PC-9 (cell line): Measurements from ENCODE around the gene CSNK2A1. TPM values are rescaled to one million over a fixed set of nuclear protein-coding genes. Genes with fewer than 3 reads are reported as not detected.

ENCODE experiments used
- BruUV-seq: library from RNA; stranded (reverse); fragments of 400-500 nt; replicated peaks from 2 replicates; lab custom pipeline; 2021; lab: Mats Ljungman, UMichigan
- CTCF ChIA-PET: fragments of 300-600 bp; sonication (Branson Sonifier 250); formaldehyde crosslinking; loops from one replicate; lab custom pipeline; 2022; ENCODE audit warnings: antibody characterized with exemption; lab: Charles Lee
- POLR2A ChIA-PET: fragments of 300-600 bp; sonication (Branson Sonifier 250); formaldehyde crosslinking; loops from one replicate; lab custom pipeline; 2022; ENCODE audit warnings: antibody characterized with exemption; ENCODE audit not compliant: unreplicated experiment; lab: Charles Lee
- DNase-seq, 2 experiments: peaks; one replicate each; pipeline versions ENCODE4 v3.0.0 to v3.0.0-alpha.2; 2015 to 2022; ENCODE audit warnings: mixed read lengths in 1 of 2
- H2AFZ ChIP-seq: fragments of 200-600 bp; sonication (generic); 2 replicates; pipeline ENCODE4 v1.8.1; 2017; ENCODE audit warnings: antibody characterized with exemption
- H3F3A ChIP-seq: fragments of 200-600 bp; sonication (generic); 2 replicates; pipeline ENCODE4 v1.8.1; 2017; ENCODE audit warnings: antibody characterized with exemption, mild to moderate bottlenecking, low read depth; ENCODE audit not compliant: insufficient read depth
- H3K27ac ChIP-seq: fragments of 200-600 bp; sonication (generic); 2 replicates; pipeline ENCODE4 v1.6.1; 2016; ENCODE audit warnings: mixed run types
- H3K27me3 ChIP-seq: fragments of 200-600 bp; sonication (generic); 2 replicates; pipeline ENCODE4 v1.6.1; 2016; ENCODE audit warnings: low read depth, mixed run types; ENCODE audit not compliant: insufficient read depth
- H3K36me3 ChIP-seq: fragments of 200-600 bp; sonication (generic); 2 replicates; pipeline ENCODE4 v1.6.1; 2016; ENCODE audit warnings: low read depth, mixed run types
- H3K4me1 ChIP-seq: fragments of 200-600 bp; sonication (generic); replicated peaks from 2 replicates; pipeline ENCODE4 v1.6.1; 2016; ENCODE audit warnings: mixed run types; ENCODE audit not compliant: insufficient read depth
- H3K4me2 ChIP-seq: fragments of 200-600 bp; sonication (generic); 2 replicates; pipeline ENCODE4 v1.6.1; 2017; ENCODE audit warnings: mixed run types
- H3K4me3 ChIP-seq: fragments of 200-600 bp; sonication (generic); 2 replicates; pipeline ENCODE4 v1.6.1; 2016; ENCODE audit warnings: mixed run types
- H3K79me2 ChIP-seq: fragments of 200-600 bp; sonication (generic); 2 replicates; pipeline ENCODE4 v1.6.1; 2017; ENCODE audit warnings: low read depth, mixed run types
- H3K9me2 ChIP-seq: fragments of 200-600 bp; sonication (generic); 2 replicates; pipeline ENCODE4 v1.8.1; 2017; ENCODE audit warnings: mild to moderate bottlenecking; ENCODE audit not compliant: insufficient read depth
- H3K9me3 ChIP-seq: fragments of 200-600 bp; sonication (generic); 2 replicates; pipeline ENCODE4 v1.8.1; 2016; ENCODE audit warnings: low read depth; ENCODE audit not compliant: insufficient read depth
- H4K20me1 ChIP-seq: fragments of 200-600 bp; sonication (generic); 2 replicates; pipeline ENCODE4 v1.8.1; 2017; ENCODE audit not compliant: insufficient read depth
- EZH2 ChIP-seq: fragments of 200-600 bp; sonication (generic); IDR thresholded peaks from 2 replicates; pipeline ENCODE4 v1.8.0; 2017; ENCODE audit warnings: antibody characterized with exemption, low read depth
- intact Hi-C: fragments of 100-400 bp; cut with micrococcal nuclease; formaldehyde crosslinking; loops from one replicate; pipeline ENCODE4 v1.10.0; 2022; ENCODE audit not compliant: unreplicated experiment
- total RNA-seq: library from RNA; stranded (reverse); gene quantifications from 2 replicates; pipeline ENCODE4 v1.2.3, GENCODE V29; 2021
- TF ChIP-seq, protein P1 (sequence below): fragments of 200-600 bp; sonication (generic); conservative IDR thresholded peaks from 2 replicates; pipeline ENCODE4 v1.6.1; 2017; ENCODE audit warnings: mixed run types, antibody characterized with exemption, mild to moderate bottlenecking, moderate library complexity

CSNK2A1 gene
- total RNA-seq, 1 experiment from 2014 or later, result 222 TPM

DNA sequence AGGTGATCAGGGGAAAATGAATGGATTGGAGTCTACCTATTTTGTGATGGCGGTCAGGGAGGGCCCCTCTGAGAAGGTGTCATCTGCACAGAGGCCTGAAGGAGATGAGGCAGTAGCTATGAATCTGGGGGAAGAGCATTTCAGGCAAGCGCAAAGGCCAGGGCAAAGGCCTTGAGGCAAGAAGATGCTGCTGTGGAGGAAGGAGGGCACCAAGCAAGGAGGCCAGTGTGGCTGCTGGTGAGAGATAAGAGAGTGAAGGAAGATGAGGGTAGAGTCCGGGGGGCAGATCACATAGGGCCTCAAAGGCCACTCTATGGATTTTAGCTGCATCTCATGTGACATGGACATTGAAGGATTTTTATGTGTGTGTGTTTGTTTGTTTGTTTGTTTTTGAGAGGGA lies 20.6 kb upstream of the CSNK2A1 start:
- H4K20me1 ChIP-seq, result no peaks in the 10 kb centered on the region
- no peaks in the 10 kb centered on the region for H3K27me3 ChIP-seq
- POLR2A ChIA-PET, result no interaction called here
- H3K4me3 ChIP-seq, result no peak overlapping the region
- no peaks in the 10 kb centered on the region for H3K9me3 ChIP-seq
- no peak overlapping the region for H3K27ac ChIP-seq
- no TSS peak for BruUV-seq
- H2AFZ ChIP-seq, result no peak overlapping the region
- DNase-seq, result no peak
- H3K9me2 ChIP-seq, result no peaks in the 10 kb centered on the region
- no peaks in the 10 kb centered on the region for H3K79me2 ChIP-seq
- TF ChIP-seq, protein P1, sequence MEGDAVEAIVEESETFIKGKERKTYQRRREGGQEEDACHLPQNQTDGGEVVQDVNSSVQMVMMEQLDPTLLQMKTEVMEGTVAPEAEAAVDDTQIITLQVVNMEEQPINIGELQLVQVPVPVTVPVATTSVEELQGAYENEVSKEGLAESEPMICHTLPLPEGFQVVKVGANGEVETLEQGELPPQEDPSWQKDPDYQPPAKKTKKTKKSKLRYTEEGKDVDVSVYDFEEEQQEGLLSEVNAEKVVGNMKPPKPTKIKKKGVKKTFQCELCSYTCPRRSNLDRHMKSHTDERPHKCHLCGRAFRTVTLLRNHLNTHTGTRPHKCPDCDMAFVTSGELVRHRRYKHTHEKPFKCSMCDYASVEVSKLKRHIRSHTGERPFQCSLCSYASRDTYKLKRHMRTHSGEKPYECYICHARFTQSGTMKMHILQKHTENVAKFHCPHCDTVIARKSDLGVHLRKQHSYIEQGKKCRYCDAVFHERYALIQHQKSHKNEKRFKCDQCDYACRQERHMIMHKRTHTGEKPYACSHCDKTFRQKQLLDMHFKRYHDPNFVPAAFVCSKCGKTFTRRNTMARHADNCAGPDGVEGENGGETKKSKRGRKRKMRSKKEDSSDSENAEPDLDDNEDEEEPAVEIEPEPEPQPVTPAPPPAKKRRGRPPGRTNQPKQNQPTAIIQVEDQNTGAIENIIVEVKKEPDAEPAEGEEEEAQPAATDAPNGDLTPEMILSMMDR, result no peak
- TF ChIP-seq EZH2, result no peak
- H3K4me2 ChIP-seq, result no peak overlapping the region
- H3F3A ChIP-seq, result no peaks in the 10 kb centered on the region
- no peaks in the 10 kb centered on the region for H3K4me1 ChIP-seq
- intact Hi-C loops, result loop anchor here (5.0 kb wide), 1 partner anchor 103 kb away; no protein-coding TSS in a partner anchor
- CTCF ChIA-PET, result no interaction called here
- H3K36me3 ChIP-seq, result no peaks in the 10 kb centered on the region

DNA sequence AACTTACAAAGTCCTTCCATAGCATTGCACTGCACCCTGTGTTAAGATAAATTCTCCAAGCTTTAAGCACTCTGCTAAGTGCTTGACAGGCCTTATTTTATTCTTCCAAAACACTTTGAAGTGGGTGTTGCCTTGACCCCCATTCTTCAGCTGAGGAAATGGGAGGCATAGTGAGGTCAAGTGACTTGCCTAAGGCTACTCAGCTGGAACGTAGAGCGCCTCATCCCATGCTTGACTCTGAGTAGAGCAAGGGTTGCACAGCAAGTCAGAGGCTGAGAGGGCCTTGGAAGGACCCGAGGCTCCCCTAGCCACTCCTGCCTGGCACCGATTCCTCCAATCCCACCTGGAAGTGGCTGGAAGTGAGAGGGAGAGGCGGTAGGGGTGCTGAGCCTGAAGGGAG lies 19.6 kb upstream of the CSNK2A1 start:
- no peak for DNase-seq
- Histone ChIP-seq H3K36me3 (no peaks in the 10 kb centered on the region), H4K20me1 (no peaks in the 10 kb centered on the region), H3K9me3 (no peaks in the 10 kb centered on the region), H3F3A (no peaks in the 10 kb centered on the region), H3K4me3 (no peak overlapping the region), H3K4me1 (no peaks in the 10 kb centered on the region), H3K27me3 (no peaks in the 10 kb centered on the region), H3K9me2 (no peaks in the 10 kb centered on the region), H3K4me2 (no peak overlapping the region), H3K27ac (no peak overlapping the region), H2AFZ (no peak overlapping the region), H3K79me2 (no peaks in the 10 kb centered on the region)
- POLR2A ChIA-PET, result no interaction called here
- no TSS peak for BruUV-seq
- intact Hi-C loops, result loop anchor here (5.0 kb wide), 1 partner anchor 104 kb away; no protein-coding TSS in a partner anchor
- TF ChIP-seq, protein P1, result no peak
- no peak for TF ChIP-seq EZH2
- CTCF ChIA-PET, result interaction anchor here (1.3 kb wide), 1 partner anchor 176 kb away, joined by 6 read pairs; no protein-coding TSS in a partner anchor

DNA sequence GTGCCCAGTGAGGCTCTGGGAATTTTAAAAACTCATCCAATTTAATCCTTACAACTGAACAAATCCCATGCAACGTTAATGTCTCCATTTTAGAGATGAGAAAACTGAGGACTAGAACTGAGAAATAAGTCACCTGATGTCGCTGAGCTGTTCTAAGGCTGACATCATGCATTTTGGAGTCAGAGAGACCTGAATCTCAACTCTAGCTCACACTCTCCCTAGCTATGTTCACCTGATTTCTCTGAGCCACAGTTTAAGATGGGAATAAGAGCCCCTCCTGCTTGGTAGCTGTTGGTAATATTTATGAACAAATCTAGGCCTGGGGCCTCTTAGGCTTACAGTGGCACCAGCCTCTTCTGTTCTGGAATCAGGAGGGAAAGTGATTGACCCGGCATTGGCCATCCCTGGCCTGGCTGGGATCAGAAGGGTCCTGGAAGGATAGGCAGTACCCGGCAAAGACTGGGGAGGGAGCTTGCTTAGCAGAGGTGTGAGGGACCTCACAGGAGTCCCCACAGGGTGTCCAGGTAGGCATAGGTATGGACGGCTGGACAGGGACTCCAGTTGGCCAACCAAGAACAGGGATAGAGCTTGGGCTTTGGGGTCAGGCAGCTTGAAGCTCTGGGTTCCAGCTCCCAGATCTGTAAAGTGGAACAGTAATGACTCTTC lies 18.8 kb upstream of the CSNK2A1 start:
- TF ChIP-seq, protein P1, result no peak
- no peak for TF ChIP-seq EZH2
- Histone ChIP-seq H3K4me1 (no peaks in the 10 kb centered on the region), H3K36me3 (no peaks in the 10 kb centered on the region), H3K79me2 (no peaks in the 10 kb centered on the region), H3K4me3 (no peak overlapping the region), H3K9me2 (no peaks in the 10 kb centered on the region), H3F3A (no peaks in the 10 kb centered on the region), H2AFZ (no peak overlapping the region), H3K27ac (no peak overlapping the region), H3K9me3 (no peaks in the 10 kb centered on the region), H3K4me2 (no peak overlapping the region), H3K27me3 (no peaks in the 10 kb centered on the region), H4K20me1 (no peaks in the 10 kb centered on the region)
- CTCF ChIA-PET, result interaction anchor here (0.9 to 1.3 kb wide), 2 partner anchors 177 to 207 kb away, joined by 4 to 6 read pairs; no protein-coding TSS in a partner anchor
- POLR2A ChIA-PET, result no interaction called here
- intact Hi-C loops, result loop anchor here (5.0 kb wide), 1 partner anchor 105 kb away; no protein-coding TSS in a partner anchor
- BruUV-seq, result no TSS peak
- DNase-seq, result no peak
